Hepatocyte (in vitro differentiated cells): ENCODE data around the gene XCL1.

ENCODE experiments used
- CTCF ChIP-seq: fragments of 200-600 bp; sonication (generic); IDR thresholded peaks from 2 replicates; pipeline ENCODE4 v1.5.1; 2016; ENCODE audit warnings: antibody characterized with exemption, mild to moderate bottlenecking; ENCODE audit not compliant: poor library complexity
- EZH2 ChIP-seq: fragments of 200-600 bp; sonication (generic); IDR thresholded peaks from 2 replicates; pipeline ENCODE4 v1.6.1; 2016; ENCODE audit warnings: antibody characterized with exemption, mild to moderate bottlenecking, borderline replicate concordance
- EZH2phosphoT487 ChIP-seq: fragments of 200-600 bp; sonication (generic); IDR thresholded peaks from one replicate; pipeline ENCODE4 v1.6.1; 2018; ENCODE audit warnings: antibody characterized with exemption, mild to moderate bottlenecking, low read depth, moderate library complexity; ENCODE audit not compliant: unreplicated experiment, severe bottlenecking

GRCh38 chr1:168585937-168586336 lies 9.5 kb downstream of the XCL1 start:
- TF ChIP-seq CTCF (no peak), EZH2 (no peak), EZH2phosphoT487 (no peak)
